ENCODE results near the gene RRP7A. TPM values are rescaled to one million over a fixed set of nuclear protein-coding genes. Genes with fewer than 3 reads are reported as not detected.
"Not testable (repeated sequence)": the region's sequence is repeated elsewhere in the genome, so short reads cannot be mapped to it uniquely, and the experiment has no call there.

The RRP7A gene
- total RNA-seq, 1 experiment from 2014 or later, result 50.2 TPM

DNA sequence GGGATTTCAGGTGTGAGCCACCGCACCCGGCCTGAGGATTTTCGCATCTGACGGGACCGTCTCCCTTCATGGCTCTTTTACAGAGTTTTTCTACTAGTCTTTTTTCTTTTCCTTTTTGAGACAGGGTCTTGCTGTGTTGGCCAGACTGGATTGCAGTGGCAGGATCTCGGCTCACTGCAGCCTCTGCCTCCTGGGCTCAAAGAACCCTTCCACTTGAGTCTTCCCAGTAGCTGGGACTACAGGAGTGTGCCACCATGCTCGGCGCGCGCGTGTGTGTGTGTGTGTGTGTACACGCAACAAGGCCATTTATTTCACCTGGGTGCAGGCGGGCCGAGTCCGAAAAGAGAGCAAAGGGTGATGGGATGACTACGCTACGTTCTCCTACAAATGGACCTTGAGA, 45.1 kb upstream of the RRP7A start:
- Histone ChIP-seq H3K9me3 (ENCODE audit: low read length) (no peaks in the 10 kb centered on the region), H3F3A (ENCODE audit: low read length, unreplicated experiment) (no peaks in the 10 kb centered on the region), H3K4me3 (ENCODE audit: low read length) (no peak overlapping the region), H3K4me1 (ENCODE audit: insufficient read depth, low read length) (no peaks in the 10 kb centered on the region), H3K36me3 (ENCODE audit: low read depth, low read length) (no peaks in the 10 kb centered on the region), H3K79me2 (ENCODE audit: low read length) (no peaks in the 10 kb centered on the region), H3K27ac (ENCODE audit: low read length) (no peak overlapping the region), H4K20me1 (ENCODE audit: low read length) (no peaks in the 10 kb centered on the region), H2AFZ (ENCODE audit: low read length) (no peak overlapping the region), H3K9ac (ENCODE audit: low read length) (no peak overlapping the region), H3K27me3 (ENCODE audit: low read length) (no peaks in the 10 kb centered on the region), H3K4me2 (ENCODE audit: low read length) (no peak overlapping the region), H3K9me2 (replicated peaks; ENCODE audit: low read length) (no peaks in the 10 kb centered on the region)
- CTCF ChIA-PET, result no interaction called here
- intact Hi-C loops (cut with micrococcal nuclease), result no loop called here
- DNase-seq (no peak), ATAC-seq (no peak)
- no peak for TF ChIP-seq EZH2 (IDR thresholded peaks at IDR 0.05; ENCODE audit: low read length, unreplicated experiment)
- TF ChIP-seq, protein P1, sequence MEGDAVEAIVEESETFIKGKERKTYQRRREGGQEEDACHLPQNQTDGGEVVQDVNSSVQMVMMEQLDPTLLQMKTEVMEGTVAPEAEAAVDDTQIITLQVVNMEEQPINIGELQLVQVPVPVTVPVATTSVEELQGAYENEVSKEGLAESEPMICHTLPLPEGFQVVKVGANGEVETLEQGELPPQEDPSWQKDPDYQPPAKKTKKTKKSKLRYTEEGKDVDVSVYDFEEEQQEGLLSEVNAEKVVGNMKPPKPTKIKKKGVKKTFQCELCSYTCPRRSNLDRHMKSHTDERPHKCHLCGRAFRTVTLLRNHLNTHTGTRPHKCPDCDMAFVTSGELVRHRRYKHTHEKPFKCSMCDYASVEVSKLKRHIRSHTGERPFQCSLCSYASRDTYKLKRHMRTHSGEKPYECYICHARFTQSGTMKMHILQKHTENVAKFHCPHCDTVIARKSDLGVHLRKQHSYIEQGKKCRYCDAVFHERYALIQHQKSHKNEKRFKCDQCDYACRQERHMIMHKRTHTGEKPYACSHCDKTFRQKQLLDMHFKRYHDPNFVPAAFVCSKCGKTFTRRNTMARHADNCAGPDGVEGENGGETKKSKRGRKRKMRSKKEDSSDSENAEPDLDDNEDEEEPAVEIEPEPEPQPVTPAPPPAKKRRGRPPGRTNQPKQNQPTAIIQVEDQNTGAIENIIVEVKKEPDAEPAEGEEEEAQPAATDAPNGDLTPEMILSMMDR (conservative IDR thresholded peaks at IDR 0.05; ENCODE audit: low read depth, low read length), result no peak
- no peak for TF ChIP-seq EZH2phosphoT487 (IDR thresholded peaks at IDR 0.05; ENCODE audit: borderline replicate concordance, low read length)
- no TSS peak for BruUV-seq (replicated peaks)
- POLR2A ChIA-PET (ENCODE audit: unreplicated experiment), result no interaction called here

DNA sequence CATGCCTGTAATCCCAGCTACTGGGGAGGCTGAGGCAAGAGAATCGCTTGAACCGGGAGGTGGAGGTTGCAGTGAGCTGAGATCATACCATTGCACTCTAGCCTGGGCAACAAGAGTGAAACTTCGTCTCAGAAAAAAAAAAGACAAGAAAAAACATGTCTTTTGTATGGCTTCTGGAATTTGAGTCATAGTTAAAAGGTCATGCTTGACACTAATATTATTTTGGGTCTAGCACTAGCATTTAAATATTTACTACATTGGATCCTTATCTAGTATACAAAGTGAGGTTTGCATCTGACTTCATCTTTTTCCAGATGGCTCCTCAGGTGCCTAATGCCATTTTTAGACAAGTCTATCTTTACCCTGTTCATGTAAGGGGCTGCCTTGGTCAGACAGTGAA, 44.3 kb upstream of the RRP7A start:
- ATAC-seq; H3K9me2 ChIP-seq (replicated peaks; ENCODE audit: low read length); CTCF ChIA-PET; H3K9me3 ChIP-seq (ENCODE audit: low read length); H3K9ac ChIP-seq (ENCODE audit: low read length); H3F3A ChIP-seq (ENCODE audit: low read length, unreplicated experiment); H3K4me2 ChIP-seq (ENCODE audit: low read length); POLR2A ChIA-PET (ENCODE audit: unreplicated experiment); BruUV-seq (replicated peaks); intact Hi-C loops (cut with micrococcal nuclease); DNase-seq; H3K27ac ChIP-seq (ENCODE audit: low read length); H2AFZ ChIP-seq (ENCODE audit: low read length); H3K4me3 ChIP-seq (ENCODE audit: low read length); H3K27me3 ChIP-seq (ENCODE audit: low read length); H3K4me1 ChIP-seq (ENCODE audit: insufficient read depth, low read length); H3K79me2 ChIP-seq (ENCODE audit: low read length); H4K20me1 ChIP-seq (ENCODE audit: low read length); H3K36me3 ChIP-seq (ENCODE audit: low read depth, low read length): not testable (repeated sequence)

DNA sequence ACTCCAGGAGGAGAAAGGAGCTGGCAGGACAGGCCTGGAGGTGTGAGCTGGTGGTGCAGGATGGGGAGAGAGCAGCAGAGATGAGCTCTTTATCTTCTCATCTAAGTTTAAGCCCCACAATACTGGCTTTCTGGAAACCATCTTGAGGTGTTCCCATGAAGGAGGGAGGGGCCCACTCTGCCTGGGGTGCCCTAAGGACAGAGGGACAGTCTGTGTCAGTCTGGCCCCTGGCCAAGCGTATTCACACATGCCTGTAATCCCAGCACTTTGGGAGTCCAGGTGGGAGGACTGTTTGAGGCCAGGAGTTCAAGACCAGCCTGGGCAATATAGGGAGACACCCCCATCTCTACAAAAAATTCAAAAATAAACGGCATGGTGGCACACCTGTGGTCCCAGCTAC, 43.1 kb upstream of the RRP7A start:
- BruUV-seq (replicated peaks), result no TSS peak
- Histone ChIP-seq H3K27me3 (ENCODE audit: low read length) (no peaks in the 10 kb centered on the region), H2AFZ (ENCODE audit: low read length) (no peak overlapping the region), H3K9ac (ENCODE audit: low read length) (no peak overlapping the region), H3K27ac (ENCODE audit: low read length) (no peak overlapping the region), H4K20me1 (ENCODE audit: low read length) (no peaks in the 10 kb centered on the region), H3K4me2 (ENCODE audit: low read length) (no peak overlapping the region), H3K4me3 (ENCODE audit: low read length) (no peak overlapping the region), H3K4me1 (ENCODE audit: insufficient read depth, low read length) (no peaks in the 10 kb centered on the region), H3F3A (ENCODE audit: low read length, unreplicated experiment) (no peaks in the 10 kb centered on the region), H3K79me2 (ENCODE audit: low read length) (no peaks in the 10 kb centered on the region), H3K9me2 (replicated peaks; ENCODE audit: low read length) (no peaks in the 10 kb centered on the region), H3K9me3 (ENCODE audit: low read length) (no peaks in the 10 kb centered on the region), H3K36me3 (ENCODE audit: low read depth, low read length) (no peaks in the 10 kb centered on the region)
- DNase-seq (no peak), ATAC-seq (no peak)
- intact Hi-C loops (cut with micrococcal nuclease), result no loop called here
- CTCF ChIA-PET, result no interaction called here
- TF ChIP-seq EZH2 (IDR thresholded peaks at IDR 0.05; ENCODE audit: low read length, unreplicated experiment) (no peak), EZH2phosphoT487 (IDR thresholded peaks at IDR 0.05; ENCODE audit: borderline replicate concordance, low read length) (no peak)
- TF ChIP-seq, protein P1 (conservative IDR thresholded peaks at IDR 0.05; ENCODE audit: low read depth, low read length), result no peak
- POLR2A ChIA-PET (ENCODE audit: unreplicated experiment), result no interaction called here

All from PC-3 (cell line).